ENCODE measurements around the gene SENP8. TPM values are rescaled to one million over a fixed set of nuclear protein-coding genes. Genes with fewer than 3 reads are reported as not detected.

SENP8 gene
- total and polyA plus RNA-seq, 4 donors: 0.67 to 1.0 (median 0.88) TPM

DNA sequence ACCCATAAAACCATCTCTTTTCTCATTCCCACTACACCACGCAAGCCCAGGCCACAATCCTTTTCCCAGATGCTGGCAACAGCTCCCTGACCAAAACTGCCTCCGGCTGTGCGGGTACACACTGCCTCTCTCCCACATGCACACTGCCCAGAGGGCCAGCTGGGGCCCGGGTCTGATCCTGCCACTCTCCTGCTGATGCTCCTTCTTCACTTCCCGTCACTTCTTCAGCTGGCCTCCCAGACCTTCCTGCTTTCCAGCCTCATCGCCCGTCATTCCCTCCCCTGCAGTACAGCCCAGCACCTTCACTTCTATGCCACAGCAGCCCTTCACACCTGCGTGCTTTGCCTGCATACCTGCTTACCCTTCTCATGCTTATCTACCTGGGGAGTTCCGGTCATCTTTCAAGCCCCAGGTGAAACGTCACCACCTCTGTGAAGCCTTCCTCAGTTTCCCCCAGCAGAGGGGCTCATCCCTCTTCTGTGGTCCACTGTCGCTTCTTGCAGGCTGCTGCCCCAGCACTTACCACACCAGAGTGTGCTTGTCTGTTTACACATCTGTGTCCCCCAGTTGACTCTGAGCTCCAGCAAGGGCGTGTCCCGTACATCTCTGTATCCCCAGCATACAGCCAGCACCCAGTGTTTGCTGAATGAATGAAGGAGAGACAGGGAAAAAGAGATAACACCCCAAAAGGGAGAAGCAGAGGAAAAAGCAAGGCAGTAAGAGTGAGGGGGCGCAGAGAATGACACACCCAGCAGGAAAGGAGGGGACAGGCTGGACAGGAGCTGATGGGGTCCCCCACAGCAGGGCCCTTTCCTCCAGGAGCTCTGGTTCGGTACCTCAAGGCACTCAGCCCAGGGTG lies 57.2 kb downstream of the SENP8 start:
- Histone ChIP-seq H3K4me3 (ENCODE audit: low read depth in 1 of 3, low read length in 3 of 3) (no peak overlapping the region), H3K27me3 (ENCODE audit: control insufficient read depth in 4 of 4, insufficient read depth in 4 of 4, low read length in 3 of 4) (peaks cover 0 to 8% (median 0%) of the 10 kb centered on the region in 4 donors), H3K9ac (ENCODE audit: low read depth in 1 of 2, low read length in 2 of 2) (no peak overlapping the region), H3K9me3 (ENCODE audit: control insufficient read depth in 4 of 4, low read length in 3 of 4) (no peaks in the 10 kb centered on the region), H3K4me1 (ENCODE audit: control insufficient read depth in 4 of 4, insufficient read depth in 4 of 4, low read length in 3 of 4) (no peaks in the 10 kb centered on the region), H3K36me3 (ENCODE audit: control insufficient read depth in 4 of 4, insufficient read depth in 3 of 4, low read depth in 1 of 4, low read length in 3 of 4) (no peaks in the 10 kb centered on the region), H3K27ac (ENCODE audit: low read depth in 1 of 2, low read length in 2 of 2) (no peak overlapping the region)
- 79% methylated on average over 15 of the region's 15 CpGs for WGBS
- TF ChIP-seq SP1 (IDR thresholded peaks at IDR 0.05): no peak
- TF ChIP-seq, protein P1, sequence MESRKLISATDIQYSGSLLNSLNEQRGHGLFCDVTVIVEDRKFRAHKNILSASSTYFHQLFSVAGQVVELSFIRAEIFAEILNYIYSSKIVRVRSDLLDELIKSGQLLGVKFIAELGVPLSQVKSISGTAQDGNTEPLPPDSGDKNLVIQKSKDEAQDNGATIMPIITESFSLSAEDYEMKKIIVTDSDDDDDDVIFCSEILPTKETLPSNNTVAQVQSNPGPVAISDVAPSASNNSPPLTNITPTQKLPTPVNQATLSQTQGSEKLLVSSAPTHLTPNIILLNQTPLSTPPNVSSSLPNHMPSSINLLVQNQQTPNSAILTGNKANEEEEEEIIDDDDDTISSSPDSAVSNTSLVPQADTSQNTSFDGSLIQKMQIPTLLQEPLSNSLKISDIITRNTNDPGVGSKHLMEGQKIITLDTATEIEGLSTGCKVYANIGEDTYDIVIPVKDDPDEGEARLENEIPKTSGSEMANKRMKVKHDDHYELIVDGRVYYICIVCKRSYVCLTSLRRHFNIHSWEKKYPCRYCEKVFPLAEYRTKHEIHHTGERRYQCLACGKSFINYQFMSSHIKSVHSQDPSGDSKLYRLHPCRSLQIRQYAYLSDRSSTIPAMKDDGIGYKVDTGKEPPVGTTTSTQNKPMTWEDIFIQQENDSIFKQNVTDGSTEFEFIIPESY (IDR thresholded peaks at IDR 0.05): no peak
- no peak for TF ChIP-seq YY1 (IDR thresholded peaks at IDR 0.05)
- TF ChIP-seq, protein P2, sequence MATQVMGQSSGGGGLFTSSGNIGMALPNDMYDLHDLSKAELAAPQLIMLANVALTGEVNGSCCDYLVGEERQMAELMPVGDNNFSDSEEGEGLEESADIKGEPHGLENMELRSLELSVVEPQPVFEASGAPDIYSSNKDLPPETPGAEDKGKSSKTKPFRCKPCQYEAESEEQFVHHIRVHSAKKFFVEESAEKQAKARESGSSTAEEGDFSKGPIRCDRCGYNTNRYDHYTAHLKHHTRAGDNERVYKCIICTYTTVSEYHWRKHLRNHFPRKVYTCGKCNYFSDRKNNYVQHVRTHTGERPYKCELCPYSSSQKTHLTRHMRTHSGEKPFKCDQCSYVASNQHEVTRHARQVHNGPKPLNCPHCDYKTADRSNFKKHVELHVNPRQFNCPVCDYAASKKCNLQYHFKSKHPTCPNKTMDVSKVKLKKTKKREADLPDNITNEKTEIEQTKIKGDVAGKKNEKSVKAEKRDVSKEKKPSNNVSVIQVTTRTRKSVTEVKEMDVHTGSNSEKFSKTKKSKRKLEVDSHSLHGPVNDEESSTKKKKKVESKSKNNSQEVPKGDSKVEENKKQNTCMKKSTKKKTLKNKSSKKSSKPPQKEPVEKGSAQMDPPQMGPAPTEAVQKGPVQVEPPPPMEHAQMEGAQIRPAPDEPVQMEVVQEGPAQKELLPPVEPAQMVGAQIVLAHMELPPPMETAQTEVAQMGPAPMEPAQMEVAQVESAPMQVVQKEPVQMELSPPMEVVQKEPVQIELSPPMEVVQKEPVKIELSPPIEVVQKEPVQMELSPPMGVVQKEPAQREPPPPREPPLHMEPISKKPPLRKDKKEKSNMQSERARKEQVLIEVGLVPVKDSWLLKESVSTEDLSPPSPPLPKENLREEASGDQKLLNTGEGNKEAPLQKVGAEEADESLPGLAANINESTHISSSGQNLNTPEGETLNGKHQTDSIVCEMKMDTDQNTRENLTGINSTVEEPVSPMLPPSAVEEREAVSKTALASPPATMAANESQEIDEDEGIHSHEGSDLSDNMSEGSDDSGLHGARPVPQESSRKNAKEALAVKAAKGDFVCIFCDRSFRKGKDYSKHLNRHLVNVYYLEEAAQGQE (IDR thresholded peaks at IDR 0.05): no peak
- TF ChIP-seq, protein P3, sequence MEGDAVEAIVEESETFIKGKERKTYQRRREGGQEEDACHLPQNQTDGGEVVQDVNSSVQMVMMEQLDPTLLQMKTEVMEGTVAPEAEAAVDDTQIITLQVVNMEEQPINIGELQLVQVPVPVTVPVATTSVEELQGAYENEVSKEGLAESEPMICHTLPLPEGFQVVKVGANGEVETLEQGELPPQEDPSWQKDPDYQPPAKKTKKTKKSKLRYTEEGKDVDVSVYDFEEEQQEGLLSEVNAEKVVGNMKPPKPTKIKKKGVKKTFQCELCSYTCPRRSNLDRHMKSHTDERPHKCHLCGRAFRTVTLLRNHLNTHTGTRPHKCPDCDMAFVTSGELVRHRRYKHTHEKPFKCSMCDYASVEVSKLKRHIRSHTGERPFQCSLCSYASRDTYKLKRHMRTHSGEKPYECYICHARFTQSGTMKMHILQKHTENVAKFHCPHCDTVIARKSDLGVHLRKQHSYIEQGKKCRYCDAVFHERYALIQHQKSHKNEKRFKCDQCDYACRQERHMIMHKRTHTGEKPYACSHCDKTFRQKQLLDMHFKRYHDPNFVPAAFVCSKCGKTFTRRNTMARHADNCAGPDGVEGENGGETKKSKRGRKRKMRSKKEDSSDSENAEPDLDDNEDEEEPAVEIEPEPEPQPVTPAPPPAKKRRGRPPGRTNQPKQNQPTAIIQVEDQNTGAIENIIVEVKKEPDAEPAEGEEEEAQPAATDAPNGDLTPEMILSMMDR (IDR thresholded peaks at IDR 0.05; ENCODE audit: low read depth, low read length, missing input control): no peak
- TF ChIP-seq GABPA (IDR thresholded peaks at IDR 0.05 in 1 of 2, conservative IDR thresholded peaks at IDR 0.05 in 1 of 2): no peak
- DNase-seq (ENCODE audit: low spot score): no peak

DNA sequence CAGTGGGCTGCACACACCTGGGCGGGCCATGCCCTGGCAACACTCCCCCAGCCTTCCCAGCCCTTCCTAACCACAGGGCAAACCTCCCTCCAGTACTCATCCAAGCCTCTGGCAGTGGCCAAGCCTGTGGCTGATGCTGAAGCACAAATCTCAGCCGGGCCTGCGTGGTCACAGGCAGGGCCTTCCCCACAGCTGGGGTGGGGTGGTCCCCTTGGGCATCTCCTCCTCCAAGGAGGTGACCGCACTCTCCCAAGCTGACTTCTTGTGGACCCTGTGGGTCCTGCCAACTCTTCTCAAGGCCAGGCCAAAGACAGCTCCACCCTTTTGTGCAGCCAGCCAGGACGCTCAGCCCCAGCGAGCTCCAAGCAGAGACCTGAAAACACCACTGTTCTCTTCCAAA lies 58.0 kb downstream of the SENP8 start:
- no peak overlapping the region for H3K4me3 ChIP-seq (ENCODE audit: low read depth in 1 of 3, low read length in 3 of 3)
- no peak overlapping the region for H3K27ac ChIP-seq (ENCODE audit: low read depth in 1 of 2, low read length in 2 of 2)
- WGBS: 91% methylated on average over 6 of the region's 6 CpGs
- no peak for DNase-seq (ENCODE audit: low spot score)
- no peaks in the 10 kb centered on the region for H3K4me1 ChIP-seq (ENCODE audit: control insufficient read depth in 4 of 4, insufficient read depth in 4 of 4, low read length in 3 of 4)
- H3K36me3 ChIP-seq (ENCODE audit: control insufficient read depth in 4 of 4, insufficient read depth in 3 of 4, low read depth in 1 of 4, low read length in 3 of 4): no peaks in the 10 kb centered on the region
- H3K9ac ChIP-seq (ENCODE audit: low read depth in 1 of 2, low read length in 2 of 2): no peak overlapping the region
- peaks cover 0 to 8% (median 0%) of the 10 kb centered on the region in 4 donors for H3K27me3 ChIP-seq (ENCODE audit: control insufficient read depth in 4 of 4, insufficient read depth in 4 of 4, low read length in 3 of 4)
- no peaks in the 10 kb centered on the region for H3K9me3 ChIP-seq (ENCODE audit: control insufficient read depth in 4 of 4, low read length in 3 of 4)
- no peak for TF ChIP-seq FOXA2 (IDR thresholded peaks at IDR 0.05)
- TF ChIP-seq TAF1 (conservative IDR thresholded peaks at IDR 0.05): no peak
- TF ChIP-seq, protein P4, sequence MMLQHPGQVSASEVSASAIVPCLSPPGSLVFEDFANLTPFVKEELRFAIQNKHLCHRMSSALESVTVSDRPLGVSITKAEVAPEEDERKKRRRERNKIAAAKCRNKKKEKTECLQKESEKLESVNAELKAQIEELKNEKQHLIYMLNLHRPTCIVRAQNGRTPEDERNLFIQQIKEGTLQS (IDR thresholded peaks at IDR 0.05): no peak
- no peak for TF ChIP-seq HNF4A (conservative IDR thresholded peaks at IDR 0.05)
- TF ChIP-seq RAD21 (IDR thresholded peaks at IDR 0.05): no peak
- TF ChIP-seq, protein P3 (IDR thresholded peaks at IDR 0.05; ENCODE audit: low read depth, low read length, missing input control): no peak
- TF ChIP-seq HNF4G (IDR thresholded peaks at IDR 0.05): no peak
- no peak for TF ChIP-seq GABPA (IDR thresholded peaks at IDR 0.05 in 1 of 2, conservative IDR thresholded peaks at IDR 0.05 in 1 of 2)
- no peak for TF ChIP-seq NR2F2 (IDR thresholded peaks at IDR 0.05)
- TF ChIP-seq, protein P2 (IDR thresholded peaks at IDR 0.05): no peak
- TF ChIP-seq RXRA (IDR thresholded peaks at IDR 0.05): no peak
